NCI-H187 treated with DMSO at 0.1 percent for 48 hours (cell line): ENCODE data around the gene NUBP2.
"Not testable (repeated sequence)": the region's sequence is repeated elsewhere in the genome, so short reads cannot be mapped to it uniquely, and the experiment has no call there.

Experiments
- DNase-seq: peaks from one replicate; lab custom pipeline; 2025; lab: John Stamatoyannopoulos, UW

The NUBP2 gene

GRCh38 chr16:1786242-1787055 lies 3.7 kb downstream of the NUBP2 start:
- DNase-seq = no peak

- no peak for DNase-seq
Observed at GRCh38 chr16:1787056-1787321, 4.2 kb downstream of the NUBP2 start.

- no peak for DNase-seq
Observed at GRCh38 chr16:1787322-1788094, 4.7 kb downstream of the NUBP2 start.

- DNase-seq = no peak
Observed at GRCh38 chr16:1788095-1788707, 5.4 kb downstream of the NUBP2 start.

- DNase-seq = no peak
Observed at GRCh38 chr16:1788708-1789100, 5.9 kb downstream of the NUBP2 start.

- DNase-seq = no peak
Observed at GRCh38 chr16:1789643-1790045, 6.9 kb downstream of the NUBP2 start.

GRCh38 chr16:1790261-1790610 lies 7.5 kb downstream of the NUBP2 start:
- no peak for DNase-seq

GRCh38 chr16:1790611-1791255 lies 8.0 kb downstream of the NUBP2 start:
- DNase-seq = no peak

GRCh38 chr16:1791256-1791942 lies 8.6 kb downstream of the NUBP2 start:
- no peak for DNase-seq

- DNase-seq = no peak
Observed at GRCh38 chr16:1791943-1792812, 9.4 kb downstream of the NUBP2 start.

- DNase-seq = no peak
Observed at GRCh38 chr16:1792836-1793577, 10.2 kb downstream of the NUBP2 start.

GRCh38 chr16:1793578-1794220 lies 10.9 kb downstream of the NUBP2 start, which contains the start of gene IGFALS:
TSS of gene IGFALS (minus strand) at chr16:1793705. CDS start at chr16:1793652, 53 bp downstream.
- no peak for DNase-seq

GRCh38 chr16:1794221-1794871 lies 11.6 kb downstream of the NUBP2 start:
- no peak for DNase-seq

- DNase-seq = no peak
Observed at GRCh38 chr16:1794908-1795666, 12.3 kb downstream of the NUBP2 start.

- not testable (repeated sequence) for DNase-seq
Observed at GRCh38 chr16:1799263-1799662, 16.5 kb downstream of the NUBP2 start.

GRCh38 chr16:1800701-1801100 lies 17.9 kb downstream of the NUBP2 start:
- no peak for DNase-seq

GRCh38 chr16:1807626-1808025 lies 24.9 kb downstream of the NUBP2 start:
- no peak for DNase-seq

- DNase-seq = no peak
Observed at GRCh38 chr16:1808691-1809090, 25.9 kb downstream of the NUBP2 start.
